Ovary (tissue), 3 donors: ENCODE measurements around the gene FARP1.

ENCODE experiments used
- POLR2A ChIP-seq: fragments of 450-650 bp; IDR thresholded peaks from one replicate; pipeline ENCODE4 v1.6.1; 2017; ENCODE audit warnings: antibody characterized with exemption, mild to moderate bottlenecking, moderate library complexity
- TF ChIP-seq, protein P1 (sequence below), 3 donors: fragments of 450-650 bp in 2 of 3; fragments of 200-600 bp in 1 of 3; IDR thresholded peaks; one replicate each; pipeline versions ENCODE4 v1.5.1 to v1.8.0; 2016 to 2022; ENCODE audit warnings: antibody characterized with exemption in 3 of 3, mild to moderate bottlenecking in 1 of 3
- donor health status: DM: no; HTN: no; CAD: no.

DNA sequence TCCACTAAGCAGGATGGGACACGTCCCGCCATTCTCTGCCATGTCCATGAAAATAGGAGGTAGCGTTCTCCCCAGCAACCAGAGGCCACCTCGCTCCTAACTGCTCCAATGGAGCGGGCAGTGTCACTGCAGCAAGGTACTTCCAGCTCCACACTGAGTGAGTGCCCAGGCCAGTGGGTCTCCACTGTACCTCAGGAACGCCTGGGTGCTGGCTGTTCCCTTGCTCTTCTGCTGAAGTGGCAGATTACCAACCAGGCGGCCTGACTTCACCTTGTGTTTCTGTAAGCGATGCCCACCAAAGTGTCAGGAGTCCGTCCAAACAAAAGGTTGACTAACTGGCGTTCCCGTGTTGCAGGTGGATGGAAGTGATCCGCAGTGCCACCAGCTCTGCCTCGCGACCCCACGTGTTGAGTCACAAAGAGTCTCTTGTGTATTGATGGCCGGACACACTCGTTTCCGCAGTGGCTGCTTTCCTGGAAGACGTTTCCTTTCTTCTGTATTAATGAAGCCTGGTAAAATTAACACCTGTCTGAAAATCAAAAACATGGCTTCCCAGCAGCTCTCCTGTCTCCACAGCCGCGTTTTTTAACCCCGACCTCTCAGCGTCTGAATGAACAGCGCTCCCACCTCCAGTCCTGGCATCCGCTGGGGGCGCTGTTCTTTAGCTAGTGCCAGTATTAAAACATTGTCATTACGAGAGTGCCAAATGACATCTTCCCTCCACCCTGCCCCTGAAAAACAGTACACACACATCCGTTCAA is 305.2 kb downstream of the FARP1 start:
- TF ChIP-seq, protein P1, sequence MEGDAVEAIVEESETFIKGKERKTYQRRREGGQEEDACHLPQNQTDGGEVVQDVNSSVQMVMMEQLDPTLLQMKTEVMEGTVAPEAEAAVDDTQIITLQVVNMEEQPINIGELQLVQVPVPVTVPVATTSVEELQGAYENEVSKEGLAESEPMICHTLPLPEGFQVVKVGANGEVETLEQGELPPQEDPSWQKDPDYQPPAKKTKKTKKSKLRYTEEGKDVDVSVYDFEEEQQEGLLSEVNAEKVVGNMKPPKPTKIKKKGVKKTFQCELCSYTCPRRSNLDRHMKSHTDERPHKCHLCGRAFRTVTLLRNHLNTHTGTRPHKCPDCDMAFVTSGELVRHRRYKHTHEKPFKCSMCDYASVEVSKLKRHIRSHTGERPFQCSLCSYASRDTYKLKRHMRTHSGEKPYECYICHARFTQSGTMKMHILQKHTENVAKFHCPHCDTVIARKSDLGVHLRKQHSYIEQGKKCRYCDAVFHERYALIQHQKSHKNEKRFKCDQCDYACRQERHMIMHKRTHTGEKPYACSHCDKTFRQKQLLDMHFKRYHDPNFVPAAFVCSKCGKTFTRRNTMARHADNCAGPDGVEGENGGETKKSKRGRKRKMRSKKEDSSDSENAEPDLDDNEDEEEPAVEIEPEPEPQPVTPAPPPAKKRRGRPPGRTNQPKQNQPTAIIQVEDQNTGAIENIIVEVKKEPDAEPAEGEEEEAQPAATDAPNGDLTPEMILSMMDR (IDR thresholded peaks at IDR 0.05): no peak
- no peak for TF ChIP-seq POLR2A
